GM18505 (cell line): ENCODE measurements around the gene CARS2.
"Not testable (repeated sequence)": the region's sequence is repeated elsewhere in the genome, so short reads cannot be mapped to it uniquely, and the experiment has no call there.

Experiments
- ATAC-seq: cut with Tn5 transposase; IDR thresholded peaks from one replicate; pipeline ENCODE4 v1.9.1; 2021; ENCODE audit not compliant: unreplicated experiment
- POLR2A ChIP-seq: IDR thresholded peaks from 4 replicates; pipeline ENCODE4 v1.6.1; 2011; ENCODE audit warnings: borderline replicate concordance; ENCODE audit not compliant: insufficient read depth, insufficient read length; ENCODE audit errors: extremely low read depth

CARS2 gene

DNA sequence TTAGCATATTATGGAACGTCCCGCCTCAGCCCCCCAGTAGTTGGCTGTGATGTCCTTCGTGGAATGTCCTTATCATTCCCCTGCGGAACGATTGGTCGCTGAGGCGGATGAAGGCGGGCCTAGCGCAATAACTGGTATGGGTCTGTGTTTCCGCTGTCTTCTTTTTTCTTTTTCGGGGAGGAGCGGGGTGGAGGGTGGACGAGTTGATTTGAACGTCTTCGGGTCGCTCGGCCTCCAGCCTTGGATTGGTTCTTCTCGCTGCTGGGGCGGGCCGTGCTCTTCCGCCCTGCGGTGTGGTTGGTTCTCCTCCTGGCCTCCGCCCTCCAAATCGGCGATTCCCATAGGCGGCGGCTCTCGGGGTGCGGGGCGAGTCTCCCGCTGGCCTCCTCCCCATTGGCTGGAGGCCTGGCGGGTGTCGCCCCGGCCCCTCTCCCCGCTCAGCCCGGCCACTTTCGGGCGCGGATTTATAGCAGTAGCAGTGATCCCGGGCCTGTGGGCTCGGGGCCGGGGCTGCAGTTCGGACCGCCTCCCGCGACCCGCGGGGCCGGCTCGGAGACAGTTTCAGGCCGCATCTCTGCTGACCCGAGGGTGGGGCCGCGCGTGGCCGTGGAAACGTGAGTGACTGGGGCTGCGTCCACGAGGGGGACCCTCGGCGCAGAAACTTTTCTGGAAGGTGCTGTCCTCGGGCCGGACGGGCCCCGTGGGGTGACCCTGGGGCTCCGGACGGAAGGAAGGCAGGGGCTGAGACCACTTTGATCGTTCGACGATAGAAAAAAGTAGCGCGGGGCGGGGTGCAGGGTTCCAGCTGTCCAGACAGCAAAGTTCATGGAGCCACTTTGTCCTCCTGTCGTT lies 9.7 kb upstream of the CARS2 start:
- TF ChIP-seq POLR2A: no peak
- peak; percentile 53 for ATAC-seq

DNA sequence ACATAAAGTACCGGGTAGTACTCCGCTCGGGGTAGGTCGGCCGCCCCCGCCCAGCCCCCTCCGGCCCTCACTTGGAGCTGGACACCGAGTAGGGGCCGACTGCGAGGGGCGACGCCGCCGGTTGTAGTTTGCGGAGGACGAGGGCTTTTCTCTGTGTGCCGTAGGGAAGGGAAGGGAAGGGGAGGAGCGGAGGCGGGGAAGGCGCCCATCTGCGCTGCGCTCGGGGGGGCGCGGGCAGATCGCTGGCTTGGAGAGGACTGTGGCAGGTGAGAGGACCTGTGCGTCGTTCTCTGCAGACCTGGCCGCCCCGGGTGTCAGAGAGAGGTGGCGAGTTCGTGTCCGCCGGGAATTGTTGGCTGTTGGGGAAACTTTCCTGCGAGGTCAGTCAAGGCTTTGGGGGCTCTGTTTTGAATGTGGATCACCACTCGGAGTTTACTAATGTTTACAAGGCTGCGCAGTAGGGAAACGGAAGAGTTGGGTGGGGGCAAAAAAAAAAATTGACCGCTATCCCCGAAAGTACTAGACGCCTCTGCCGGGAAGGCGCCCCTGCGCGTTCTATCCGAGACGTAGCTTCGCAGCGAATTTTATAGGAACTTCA lies 9.0 kb upstream of the CARS2 start:
- peak; percentile 100 for TF ChIP-seq POLR2A
- no peak for ATAC-seq

DNA sequence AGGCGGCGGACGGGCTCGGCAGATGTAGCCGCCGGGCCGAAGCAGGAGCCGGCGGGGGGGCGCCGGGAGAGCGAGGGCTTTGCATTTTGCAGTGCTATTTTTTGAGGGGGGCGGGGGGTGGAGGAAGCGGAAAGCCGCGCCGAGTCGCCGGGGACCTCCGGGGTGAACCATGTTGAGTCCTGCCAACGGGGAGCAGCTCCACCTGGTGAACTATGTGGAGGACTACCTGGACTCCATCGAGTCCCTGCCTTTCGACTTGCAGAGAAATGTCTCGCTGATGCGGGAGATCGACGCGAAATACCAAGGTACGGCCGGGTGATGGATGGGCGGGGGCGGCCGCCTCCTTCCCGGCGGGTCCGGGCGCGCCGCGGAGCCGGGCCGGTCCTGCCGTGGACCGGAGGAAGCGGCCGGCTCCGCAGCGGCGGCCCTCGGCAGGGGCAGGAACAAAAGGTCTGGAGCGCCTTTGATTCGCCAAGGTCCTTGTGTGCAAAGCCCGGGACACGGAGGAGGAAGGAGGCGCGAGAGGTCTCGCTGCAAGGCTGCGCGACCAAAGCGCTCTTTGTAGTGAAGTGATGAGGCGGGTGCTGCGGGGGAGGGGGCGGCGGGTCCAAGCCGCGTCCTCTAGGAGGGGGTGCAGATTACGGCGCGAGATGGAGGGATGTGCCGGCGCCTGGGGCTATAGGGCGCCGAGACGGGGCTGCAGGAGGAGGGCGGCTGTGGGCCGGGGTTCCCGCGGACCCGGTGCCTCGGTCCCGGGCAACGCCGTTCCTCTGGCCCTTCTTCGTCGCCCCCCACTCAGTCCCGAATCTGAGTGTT lies 8.3 kb upstream of the CARS2 start:
- ATAC-seq: no peak
- no peak for TF ChIP-seq POLR2A

DNA sequence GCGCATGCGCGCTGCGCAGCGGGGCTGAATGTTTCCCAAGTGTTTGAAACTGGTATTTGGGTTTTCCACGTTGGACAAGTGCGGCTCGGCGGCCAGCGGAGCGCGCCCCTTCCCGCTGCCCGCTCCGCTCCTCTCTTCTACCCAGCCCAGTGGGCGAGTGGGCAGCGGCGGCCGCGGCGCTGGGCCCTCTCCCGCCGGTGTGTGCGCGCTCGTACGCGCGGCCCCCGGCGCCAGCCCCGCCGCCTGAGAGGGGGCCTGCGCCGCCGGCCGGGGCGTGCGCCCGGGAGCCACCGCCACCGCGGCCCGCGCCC lies 7.7 kb upstream of the CARS2 start, which contains the start of gene ING1:
ING1 (plus strand) TSS at position 59 of the 311 bp plus-strand sequence. CDS start 450 bp downstream, outside the sequence.
- TF ChIP-seq POLR2A: no peak
- ATAC-seq: no peak

- TF ChIP-seq POLR2A: peak; percentile 99
- peak; percentile 42 for ATAC-seq
Measured at GRCh38 chr13:110712849-110713641, 7.1 kb upstream of the CARS2 start.

GRCh38 chr13:110712081-110712848 lies 6.3 kb upstream of the CARS2 start:
- ATAC-seq: peak; percentile 28
- TF ChIP-seq POLR2A: peak; percentile 75

DNA sequence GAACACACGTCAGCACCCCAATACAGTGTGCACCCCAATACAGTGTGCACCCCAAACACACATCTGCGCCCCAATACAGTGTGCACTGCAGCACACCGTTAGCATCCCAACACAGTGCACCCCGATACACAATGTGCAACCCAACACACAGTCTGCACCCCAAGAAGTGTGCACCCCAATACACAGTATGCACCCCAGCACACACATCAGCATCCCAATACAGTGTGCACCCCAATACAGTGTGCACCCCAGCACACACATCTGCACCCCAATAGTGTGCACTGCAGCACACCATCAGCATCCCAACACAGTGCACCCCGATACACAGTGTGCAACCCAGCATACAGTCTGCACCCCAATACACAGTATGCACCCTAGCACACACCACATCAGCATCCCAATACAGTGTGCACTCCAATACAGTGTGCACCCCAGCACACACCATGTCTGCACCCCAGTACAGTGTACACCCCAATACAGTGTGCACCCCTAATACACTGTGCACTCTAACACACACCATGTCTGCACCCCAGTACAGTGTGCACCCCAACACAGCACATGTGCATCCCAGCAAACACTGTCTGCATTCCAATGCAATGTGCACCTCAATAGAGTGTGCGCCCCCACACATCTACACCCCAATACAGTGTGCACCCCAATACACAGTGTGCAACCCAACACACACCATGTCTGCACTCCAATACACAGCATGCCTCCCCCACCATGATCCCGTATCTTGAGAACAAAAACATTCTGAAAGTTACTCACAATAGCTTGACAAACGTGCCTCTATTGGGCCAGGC lies 855 bp upstream of the CARS2 start:
- ATAC-seq: no peak
- TF ChIP-seq POLR2A: no peak

DNA sequence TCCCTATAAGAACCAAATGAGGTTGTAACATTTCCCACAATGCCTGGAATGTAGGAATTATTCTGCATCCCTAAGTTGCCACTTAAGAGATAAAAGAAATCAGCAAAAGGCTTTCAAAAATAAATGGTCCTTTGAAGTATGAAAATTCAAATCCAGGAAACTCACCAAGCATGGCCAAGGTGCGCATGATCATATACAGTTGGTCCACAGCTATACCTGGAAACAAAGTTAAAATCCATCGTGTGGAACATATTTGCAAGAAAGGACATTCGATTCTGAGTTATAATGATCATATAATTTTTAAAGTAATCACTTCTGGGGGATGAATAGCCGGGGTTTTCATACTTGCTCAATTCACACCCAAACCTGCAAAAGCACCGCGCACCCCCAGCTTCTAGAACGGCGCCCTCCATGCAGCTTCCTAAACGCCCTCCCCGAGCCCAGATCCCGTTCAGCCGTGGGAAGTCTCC lies 525 bp downstream of the CARS2 start:
- no peak for TF ChIP-seq POLR2A
- no peak for ATAC-seq

DNA sequence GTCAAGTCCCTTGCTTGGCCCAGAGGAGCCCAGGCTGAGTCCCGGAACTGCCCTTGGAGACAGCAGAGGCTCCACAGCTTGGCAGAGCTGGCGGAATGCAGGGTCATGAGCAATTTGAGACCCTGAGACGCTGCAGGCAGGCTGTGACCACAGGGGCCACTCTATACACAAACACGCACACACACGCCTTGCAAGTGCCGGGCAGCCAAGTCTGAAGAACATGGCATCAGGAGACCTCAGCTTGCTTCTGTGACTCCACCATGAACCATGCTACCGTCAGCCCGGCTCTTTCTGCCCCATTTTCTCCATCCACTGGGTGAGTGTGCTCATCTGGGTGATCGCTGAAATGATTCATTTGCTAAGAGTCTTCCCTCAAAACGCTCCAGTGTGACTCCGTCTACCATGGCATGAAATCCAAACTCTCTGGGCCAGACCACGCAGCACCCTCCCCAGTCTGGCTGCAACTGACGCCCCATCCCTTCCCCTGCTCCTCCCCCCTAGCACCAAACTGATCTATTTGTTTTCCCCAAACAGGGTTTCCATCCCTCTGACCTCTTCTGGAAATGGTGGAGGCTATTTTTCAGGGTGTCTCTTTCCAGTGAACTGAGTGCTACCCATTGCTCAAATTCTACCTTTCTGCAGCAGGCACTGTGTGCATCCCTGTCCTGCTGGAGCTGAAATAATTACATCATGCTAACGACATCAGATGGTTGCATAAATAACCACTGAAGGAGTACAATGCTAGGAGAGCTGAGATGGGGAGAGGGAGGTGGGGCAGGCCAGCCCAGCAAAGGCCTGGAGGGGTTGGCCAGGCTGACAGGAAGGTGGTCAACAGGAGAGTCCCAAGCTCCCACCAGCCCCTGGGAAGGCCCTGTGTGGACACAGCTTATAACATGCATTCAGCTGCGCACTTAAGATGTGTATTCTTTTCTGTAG lies 3.1 kb downstream of the CARS2 start:
- no peak for TF ChIP-seq POLR2A

DNA sequence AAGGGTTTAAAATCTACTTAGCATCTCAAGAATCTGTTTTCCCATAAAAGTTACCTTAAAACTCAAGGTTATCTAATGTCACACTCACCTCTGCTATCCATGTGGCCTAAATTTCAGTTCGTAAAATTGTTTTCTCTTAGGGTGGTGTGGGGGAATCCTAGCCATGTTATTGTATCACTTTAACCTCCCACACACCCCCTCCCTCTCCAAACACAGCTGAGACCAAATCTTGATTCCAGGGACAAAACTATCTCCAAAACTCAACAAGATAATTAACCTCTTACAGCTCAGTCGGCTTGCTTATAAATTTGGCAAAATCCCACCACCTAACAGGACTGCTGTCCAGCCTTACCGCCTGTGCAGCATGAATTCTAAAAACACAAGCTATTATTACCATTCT lies 3.8 kb downstream of the CARS2 start:
- no peak for TF ChIP-seq POLR2A
- ATAC-seq: no peak

More for the DNA sequence above, 3.1 kb downstream of the CARS2 start:
- ATAC-seq: no peak

- ATAC-seq: not testable (repeated sequence)
Measured at GRCh38 chr13:110701061-110701460, 4.9 kb downstream of the CARS2 start.
